Activated CD8-positive, alpha-beta memory T cell treated with anti-CD3 and anti-CD28 coated beads for 4 hours (primary cell): ENCODE measurements around the gene KCNIP1.

Experiments
- DNase-seq, 2 donors: peaks; one replicate each; pipeline ENCODE4 v3.0.0-alpha.2; 2020; ENCODE audit warnings: low read depth in 2 of 2

The KCNIP1 gene

GRCh38 chr5:170597109-170597751, 93.4 kb downstream of the KCNIP1 start:
- no peak for DNase-seq

DNA sequence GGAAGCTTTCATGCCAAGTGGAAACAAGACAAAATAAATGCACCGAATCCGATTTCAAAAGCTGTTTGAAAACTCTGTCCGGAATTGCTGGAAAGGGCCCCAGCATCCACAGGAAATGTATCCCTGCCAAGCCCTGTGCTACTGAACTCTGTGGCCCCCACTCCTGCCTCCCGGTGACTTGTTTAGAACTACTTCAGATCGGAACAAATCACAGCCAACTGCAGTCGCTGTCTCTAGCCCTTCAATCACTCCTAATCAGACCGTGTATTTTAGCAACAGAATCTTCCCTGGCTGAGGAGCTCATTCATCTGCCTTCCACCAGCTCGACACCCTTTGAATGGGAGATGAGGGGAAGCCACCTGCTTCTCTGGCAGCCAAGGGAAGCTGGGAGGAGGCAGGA, 94.1 kb downstream of the KCNIP1 start:
- DNase-seq, result no peak

- no peak for DNase-seq
Observed at GRCh38 chr5:170599756-170600155, 95.9 kb downstream of the KCNIP1 start.

GRCh38 chr5:170601619-170602018, 97.8 kb downstream of the KCNIP1 start:
- no peak for DNase-seq

- DNase-seq, result no peak
Observed at GRCh38 chr5:170603109-170603508, 99.3 kb downstream of the KCNIP1 start.

GRCh38 chr5:170603578-170604565, 100.1 kb downstream of the KCNIP1 start:
- DNase-seq, result no peak

GRCh38 chr5:170606941-170607340, 103.1 kb downstream of the KCNIP1 start:
- no peak for DNase-seq

- no peak for DNase-seq
Observed at GRCh38 chr5:170611449-170612090, 107.8 kb downstream of the KCNIP1 start.

- no peak for DNase-seq
Observed at GRCh38 chr5:170612256-170612678, 108.4 kb downstream of the KCNIP1 start.

- no peak for DNase-seq
Observed at GRCh38 chr5:170614065-170614490, 110.3 kb downstream of the KCNIP1 start.

GRCh38 chr5:170614720-170615119, 110.9 kb downstream of the KCNIP1 start:
- no peak for DNase-seq

DNA sequence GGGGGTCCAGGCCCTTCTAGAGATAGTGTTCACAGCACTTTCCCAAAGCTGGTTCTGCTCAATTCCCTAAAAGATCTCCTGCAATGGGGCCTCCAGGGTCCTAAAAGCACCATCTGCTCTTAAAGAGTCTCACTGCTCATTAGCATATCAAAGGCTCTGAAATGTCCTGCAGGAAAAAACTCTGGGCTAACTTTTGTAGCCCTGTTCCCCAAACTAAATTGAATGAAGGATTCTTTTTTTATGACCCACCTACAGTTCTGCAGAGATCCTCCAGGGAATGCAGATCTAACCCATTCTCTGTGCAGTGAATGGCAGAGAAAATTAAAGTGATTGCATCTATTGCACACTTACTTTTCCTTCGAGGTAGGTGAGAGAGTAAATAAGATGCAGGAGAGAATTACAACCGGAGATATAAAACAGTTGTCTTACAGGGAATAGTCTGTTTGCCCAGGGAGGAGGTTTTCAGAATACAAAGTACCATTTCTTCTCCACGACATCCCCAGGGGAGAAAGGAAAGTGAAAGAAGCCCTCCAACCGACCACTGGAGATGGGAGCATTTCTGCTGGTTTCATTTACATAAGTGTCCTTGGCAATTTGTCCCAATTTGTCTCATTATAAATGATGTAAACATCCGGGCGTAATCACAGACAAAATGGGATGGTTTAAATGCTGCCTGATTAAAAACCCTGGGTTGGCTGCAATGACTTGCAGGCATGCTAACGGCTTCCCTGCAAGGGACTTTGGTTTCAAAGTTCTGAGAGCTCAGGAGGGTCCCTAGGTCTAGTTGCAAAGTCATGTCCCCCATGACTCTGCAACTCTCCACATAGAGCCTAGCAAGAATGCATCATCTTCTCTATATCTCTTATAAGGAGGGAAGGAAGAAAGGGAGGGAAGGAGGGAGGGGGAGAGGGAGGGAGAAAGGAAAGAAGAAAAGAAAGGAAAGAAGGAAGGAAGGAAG, 114.0 kb downstream of the KCNIP1 start:
- no peak for DNase-seq

- DNase-seq, result no peak
Observed at GRCh38 chr5:170619869-170620268, 116.0 kb downstream of the KCNIP1 start.

GRCh38 chr5:170622933-170623332, 119.1 kb downstream of the KCNIP1 start:
- no peak for DNase-seq

GRCh38 chr5:170623576-170624181, 119.9 kb downstream of the KCNIP1 start:
- no peak for DNase-seq

GRCh38 chr5:170625221-170626165, 121.7 kb downstream of the KCNIP1 start:
- no peak for DNase-seq

- no peak for DNase-seq
Observed at GRCh38 chr5:170626507-170627150, 122.8 kb downstream of the KCNIP1 start.

- no peak for DNase-seq
Observed at GRCh38 chr5:170627271-170627670, 123.5 kb downstream of the KCNIP1 start.

- DNase-seq, result no peak
Observed at GRCh38 chr5:170628028-170628427, 124.2 kb downstream of the KCNIP1 start.
